Measurements from ENCODE around the gene ZBTB45.
A peak's percentile ranks its signal among the peaks of the same experiment; 100 is the strongest.

Gene ZBTB45

GRCh38 chr19:58559275-58560006 is 39.8 kb upstream of the ZBTB45 start:
- Histone ChIP-seq H3K4me2 (ENCODE audit: low read depth, low read length, poor library complexity, severe bottlenecking) (peak overlapping the region; percentile 96), H3K36me3 (ENCODE audit: insufficient read depth, low read length) (peaks cover 9% of the 10 kb centered on the region; the same call in 1 of the 2 replicates), H3F3A (ENCODE audit: low read depth) (peaks cover 15% of the 10 kb centered on the region; the same call in 1 of the 2 replicates), H3K27me3 (ENCODE audit: insufficient read depth, low read length, poor library complexity, severe bottlenecking) (no peaks in the 10 kb centered on the region), H3K9me2 (replicated peaks; ENCODE audit: low read depth, low read length) (no peaks in the 10 kb centered on the region), H3K4me3 (ENCODE audit: low read length, poor library complexity, severe bottlenecking) (peak overlapping the region; percentile 90), H2AFZ (ENCODE audit: low read length) (peak overlapping the region; percentile 33; the same call in 1 of the 2 replicates), H4K20me1 (ENCODE audit: insufficient read depth, low read length, poor library complexity, severe bottlenecking) (peaks cover 32% of the 10 kb centered on the region), H3K9ac (ENCODE audit: low read depth, low read length, poor library complexity, severe bottlenecking) (peak overlapping the region; percentile 99), H3K9me3 (ENCODE audit: insufficient read depth, low read depth, low read length) (no peaks in the 10 kb centered on the region), H3K4me1 (ENCODE audit: insufficient read depth, low read length, poor library complexity, severe bottlenecking) (peaks cover 44% of the 10 kb centered on the region), H3K79me2 (ENCODE audit: insufficient read depth, low read length) (peaks cover 47% of the 10 kb centered on the region)
- TF ChIP-seq CTCF (conservative IDR thresholded peaks at IDR 0.05; ENCODE audit: low read length) (no peak), EZH2phosphoT487 (IDR thresholded peaks at IDR 0.05; ENCODE audit: borderline replicate concordance) (no peak)

GRCh38 chr19:58558623-58559274 is 39.1 kb upstream of the ZBTB45 start:
- Histone ChIP-seq H3K9me3 (ENCODE audit: insufficient read depth, low read depth, low read length) (no peaks in the 10 kb centered on the region), H2AFZ (ENCODE audit: low read length) (peak overlapping the region; percentile 71; the same call in 1 of the 2 replicates), H3F3A (ENCODE audit: low read depth) (peaks cover 16% of the 10 kb centered on the region; the same call in 1 of the 2 replicates), H3K4me3 (ENCODE audit: low read length, poor library complexity, severe bottlenecking) (peak overlapping the region; percentile 90), H4K20me1 (ENCODE audit: insufficient read depth, low read length, poor library complexity, severe bottlenecking) (peaks cover 39% of the 10 kb centered on the region), H3K9me2 (replicated peaks; ENCODE audit: low read depth, low read length) (no peaks in the 10 kb centered on the region), H3K79me2 (ENCODE audit: insufficient read depth, low read length) (peaks cover 54% of the 10 kb centered on the region), H3K9ac (ENCODE audit: low read depth, low read length, poor library complexity, severe bottlenecking) (peak overlapping the region; percentile 99), H3K4me1 (ENCODE audit: insufficient read depth, low read length, poor library complexity, severe bottlenecking) (peaks cover 44% of the 10 kb centered on the region), H3K27me3 (ENCODE audit: insufficient read depth, low read length, poor library complexity, severe bottlenecking) (no peaks in the 10 kb centered on the region), H3K36me3 (ENCODE audit: insufficient read depth, low read length) (peaks cover 9% of the 10 kb centered on the region; the same call in 1 of the 2 replicates), H3K4me2 (ENCODE audit: low read depth, low read length, poor library complexity, severe bottlenecking) (peak overlapping the region; percentile 96)
- TF ChIP-seq CTCF (conservative IDR thresholded peaks at IDR 0.05; ENCODE audit: low read length) (no peak), EZH2phosphoT487 (IDR thresholded peaks at IDR 0.05; ENCODE audit: borderline replicate concordance) (no peak)

- Histone ChIP-seq H4K20me1 (ENCODE audit: insufficient read depth, low read length, poor library complexity, severe bottlenecking) (peaks cover 41% of the 10 kb centered on the region), H3K9me3 (ENCODE audit: insufficient read depth, low read depth, low read length) (no peaks in the 10 kb centered on the region), H3F3A (ENCODE audit: low read depth) (peaks cover 18% of the 10 kb centered on the region; the same call in 1 of the 2 replicates), H3K9ac (ENCODE audit: low read depth, low read length, poor library complexity, severe bottlenecking) (peak within 1 kb of the TSS; percentile 99), H3K36me3 (ENCODE audit: insufficient read depth, low read length) (peaks cover 9% of the 10 kb centered on the region; the same call in 1 of the 2 replicates), H2AFZ (ENCODE audit: low read length) (peak within 1 kb of the TSS; percentile 71; the same call in 1 of the 2 replicates), H3K79me2 (ENCODE audit: insufficient read depth, low read length) (peaks cover 59% of the 10 kb centered on the region), H3K4me2 (ENCODE audit: low read depth, low read length, poor library complexity, severe bottlenecking) (peak within 1 kb of the TSS; percentile 96), H3K4me1 (ENCODE audit: insufficient read depth, low read length, poor library complexity, severe bottlenecking) (peaks cover 42% of the 10 kb centered on the region), H3K27me3 (ENCODE audit: insufficient read depth, low read length, poor library complexity, severe bottlenecking) (no peaks in the 10 kb centered on the region), H3K4me3 (ENCODE audit: low read length, poor library complexity, severe bottlenecking) (peak within 1 kb of the TSS; percentile 90), H3K9me2 (replicated peaks; ENCODE audit: low read depth, low read length) (no peaks in the 10 kb centered on the region)
- no peak for TF ChIP-seq CTCF (conservative IDR thresholded peaks at IDR 0.05; ENCODE audit: low read length)
- no peak for TF ChIP-seq EZH2phosphoT487 (IDR thresholded peaks at IDR 0.05; ENCODE audit: borderline replicate concordance)
These were observed 38.5 kb upstream of the ZBTB45 start, which contains the start of gene UBE2M for GRCh38 chr19:58558066-58558622. Gene UBE2M (minus strand): TSS chr19:58558611. CDS start chr19:58558381, 230 bp downstream.
